Hepatocyte (in vitro differentiated cells): ENCODE measurements around the gene CALHM1.

Experiments
- EZH2 ChIP-seq: fragments of 200-600 bp; sonication (generic); IDR thresholded peaks from 2 replicates; pipeline ENCODE4 v1.6.1; 2016; ENCODE audit warnings: antibody characterized with exemption, mild to moderate bottlenecking, borderline replicate concordance
- EZH2phosphoT487 ChIP-seq: fragments of 200-600 bp; sonication (generic); IDR thresholded peaks from one replicate; pipeline ENCODE4 v1.6.1; 2018; ENCODE audit warnings: antibody characterized with exemption, mild to moderate bottlenecking, low read depth, moderate library complexity; ENCODE audit not compliant: unreplicated experiment, severe bottlenecking
- TF ChIP-seq, protein P1 (sequence below): fragments of 200-600 bp; sonication (generic); IDR thresholded peaks from 2 replicates; pipeline ENCODE4 v1.5.1; 2016; ENCODE audit warnings: antibody characterized with exemption, mild to moderate bottlenecking; ENCODE audit not compliant: poor library complexity

DNA sequence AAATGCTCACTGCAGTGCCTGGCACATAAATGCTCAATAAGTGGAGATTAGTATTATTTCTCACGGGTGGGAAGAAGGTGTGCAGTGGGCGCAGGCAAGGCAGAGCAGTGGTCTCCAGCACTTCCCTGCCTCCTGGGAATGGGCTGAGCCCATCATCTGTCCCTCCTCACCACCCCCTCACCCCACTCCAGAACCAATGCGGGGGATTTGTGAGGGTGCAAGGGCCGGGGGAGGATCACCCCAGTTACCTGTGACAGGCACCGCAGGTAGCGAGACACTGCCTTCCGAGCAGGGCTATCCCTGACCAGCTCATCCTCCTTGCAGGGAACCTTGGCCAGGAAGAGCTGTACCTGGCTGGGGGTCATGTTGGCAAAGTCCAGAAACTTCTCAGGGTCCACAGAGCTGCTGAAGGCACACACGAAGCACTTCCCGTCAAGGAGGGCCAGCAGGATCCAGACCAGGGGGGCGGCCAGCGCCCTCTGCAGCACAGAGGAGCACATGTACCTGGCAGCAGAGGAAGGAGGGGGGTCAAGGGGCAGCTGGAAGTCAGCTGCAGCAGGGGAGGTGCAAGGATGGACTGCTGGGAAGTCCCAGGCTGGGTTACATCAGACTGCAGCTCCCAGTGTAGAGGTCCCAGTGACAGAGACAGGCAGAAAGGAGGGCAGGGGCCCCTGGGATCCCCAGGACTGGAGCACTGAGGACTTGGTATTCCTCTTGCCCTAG is 17.5 kb upstream of the CALHM1 start:
- TF ChIP-seq, protein P1, sequence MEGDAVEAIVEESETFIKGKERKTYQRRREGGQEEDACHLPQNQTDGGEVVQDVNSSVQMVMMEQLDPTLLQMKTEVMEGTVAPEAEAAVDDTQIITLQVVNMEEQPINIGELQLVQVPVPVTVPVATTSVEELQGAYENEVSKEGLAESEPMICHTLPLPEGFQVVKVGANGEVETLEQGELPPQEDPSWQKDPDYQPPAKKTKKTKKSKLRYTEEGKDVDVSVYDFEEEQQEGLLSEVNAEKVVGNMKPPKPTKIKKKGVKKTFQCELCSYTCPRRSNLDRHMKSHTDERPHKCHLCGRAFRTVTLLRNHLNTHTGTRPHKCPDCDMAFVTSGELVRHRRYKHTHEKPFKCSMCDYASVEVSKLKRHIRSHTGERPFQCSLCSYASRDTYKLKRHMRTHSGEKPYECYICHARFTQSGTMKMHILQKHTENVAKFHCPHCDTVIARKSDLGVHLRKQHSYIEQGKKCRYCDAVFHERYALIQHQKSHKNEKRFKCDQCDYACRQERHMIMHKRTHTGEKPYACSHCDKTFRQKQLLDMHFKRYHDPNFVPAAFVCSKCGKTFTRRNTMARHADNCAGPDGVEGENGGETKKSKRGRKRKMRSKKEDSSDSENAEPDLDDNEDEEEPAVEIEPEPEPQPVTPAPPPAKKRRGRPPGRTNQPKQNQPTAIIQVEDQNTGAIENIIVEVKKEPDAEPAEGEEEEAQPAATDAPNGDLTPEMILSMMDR: no peak
- TF ChIP-seq EZH2phosphoT487: no peak
- TF ChIP-seq EZH2: no peak
